Stimulated activated CD8-positive, alpha-beta memory T cell treated with anti-CD3 and anti-CD28 coated beads, Interleukin-2, amount 100 ng/mL, for 1 hour (primary cell): Measurements from ENCODE around the gene LRP1.
A peak's percentile ranks its signal among the peaks of the same experiment; 100 is the strongest.

ENCODE experiments used
- DNase-seq, 2 donors: peaks; one replicate each; pipeline ENCODE4 v3.0.0-alpha.2; 2020; ENCODE audit warnings: low read depth in 2 of 2

The LRP1 gene

DNA sequence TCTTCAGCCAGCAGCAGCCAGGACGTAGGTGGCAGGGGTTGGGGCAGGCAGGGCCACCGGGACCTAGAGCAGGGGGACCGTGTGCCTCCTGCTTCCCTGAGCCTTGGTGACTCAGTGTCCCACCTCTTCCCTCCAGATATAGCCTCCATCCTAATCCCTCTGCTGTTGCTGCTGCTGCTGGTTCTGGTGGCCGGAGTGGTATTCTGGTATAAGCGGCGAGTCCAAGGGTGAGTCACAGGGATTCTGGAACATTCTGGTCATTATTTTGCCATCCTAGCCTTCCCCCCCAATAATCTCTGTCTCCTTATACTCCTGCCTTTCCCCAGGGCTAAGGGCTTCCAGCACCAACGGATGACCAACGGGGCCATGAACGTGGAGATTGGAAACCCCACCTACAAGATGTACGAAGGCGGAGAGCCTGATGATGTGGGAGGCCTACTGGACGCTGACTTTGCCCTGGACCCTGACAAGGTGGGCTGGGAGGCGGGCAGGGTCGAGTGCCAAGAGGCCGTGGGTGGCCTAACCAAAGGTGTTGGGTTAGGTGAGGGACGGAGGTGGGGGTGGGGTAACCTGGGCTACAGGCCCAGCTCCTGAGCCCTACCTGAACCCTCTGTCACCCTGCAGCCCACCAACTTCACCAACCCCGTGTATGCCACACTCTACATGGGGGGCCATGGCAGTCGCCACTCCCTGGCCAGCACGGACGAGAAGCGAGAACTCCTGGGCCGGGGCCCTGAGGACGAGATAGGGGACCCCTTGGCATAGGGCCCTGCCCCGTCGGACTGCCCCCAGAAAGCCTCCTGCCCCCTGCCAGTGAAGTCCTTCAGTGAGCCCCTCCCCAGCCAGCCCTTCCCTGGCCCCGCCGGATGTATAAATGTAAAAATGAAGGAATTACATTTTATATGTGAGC is 83.8 kb downstream of the LRP1 start:
- DNase-seq: no peak

DNA sequence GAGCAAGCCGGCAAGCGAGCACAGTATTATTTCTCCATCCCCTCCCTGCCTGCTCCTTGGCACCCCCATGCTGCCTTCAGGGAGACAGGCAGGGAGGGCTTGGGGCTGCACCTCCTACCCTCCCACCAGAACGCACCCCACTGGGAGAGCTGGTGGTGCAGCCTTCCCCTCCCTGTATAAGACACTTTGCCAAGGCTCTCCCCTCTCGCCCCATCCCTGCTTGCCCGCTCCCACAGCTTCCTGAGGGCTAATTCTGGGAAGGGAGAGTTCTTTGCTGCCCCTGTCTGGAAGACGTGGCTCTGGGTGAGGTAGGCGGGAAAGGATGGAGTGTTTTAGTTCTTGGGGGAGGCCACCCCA is 84.4 kb downstream of the LRP1 start:
- no peak for DNase-seq

DNA sequence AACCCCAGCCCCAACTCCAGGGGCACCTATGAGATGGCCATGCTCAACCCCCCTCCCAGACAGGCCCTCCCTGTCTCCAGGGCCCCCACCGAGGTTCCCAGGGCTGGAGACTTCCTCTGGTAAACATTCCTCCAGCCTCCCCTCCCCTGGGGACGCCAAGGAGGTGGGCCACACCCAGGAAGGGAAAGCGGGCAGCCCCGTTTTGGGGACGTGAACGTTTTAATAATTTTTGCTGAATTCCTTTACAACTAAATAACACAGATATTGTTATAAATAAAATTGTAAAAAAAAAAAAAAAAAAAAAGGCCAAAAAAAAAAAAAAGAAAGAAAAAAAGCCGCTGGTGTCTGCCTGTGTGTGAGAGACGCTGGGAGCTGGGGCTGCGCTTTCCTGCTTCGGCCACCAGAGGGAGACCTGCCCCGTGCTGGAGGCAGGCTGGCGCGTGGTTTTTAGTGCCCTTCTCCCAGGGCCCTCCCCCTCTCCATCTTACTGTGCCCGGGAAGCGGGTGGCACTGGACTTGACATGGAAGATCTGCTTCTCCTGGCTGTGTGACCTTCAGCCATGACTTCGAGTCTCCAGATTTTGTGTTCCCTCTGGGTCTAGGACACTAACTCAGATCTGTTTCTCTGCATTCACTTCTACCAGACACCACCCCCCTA is 84.9 kb downstream of the LRP1 start:
- DNase-seq: peak; percentile 62 to 67

DNA sequence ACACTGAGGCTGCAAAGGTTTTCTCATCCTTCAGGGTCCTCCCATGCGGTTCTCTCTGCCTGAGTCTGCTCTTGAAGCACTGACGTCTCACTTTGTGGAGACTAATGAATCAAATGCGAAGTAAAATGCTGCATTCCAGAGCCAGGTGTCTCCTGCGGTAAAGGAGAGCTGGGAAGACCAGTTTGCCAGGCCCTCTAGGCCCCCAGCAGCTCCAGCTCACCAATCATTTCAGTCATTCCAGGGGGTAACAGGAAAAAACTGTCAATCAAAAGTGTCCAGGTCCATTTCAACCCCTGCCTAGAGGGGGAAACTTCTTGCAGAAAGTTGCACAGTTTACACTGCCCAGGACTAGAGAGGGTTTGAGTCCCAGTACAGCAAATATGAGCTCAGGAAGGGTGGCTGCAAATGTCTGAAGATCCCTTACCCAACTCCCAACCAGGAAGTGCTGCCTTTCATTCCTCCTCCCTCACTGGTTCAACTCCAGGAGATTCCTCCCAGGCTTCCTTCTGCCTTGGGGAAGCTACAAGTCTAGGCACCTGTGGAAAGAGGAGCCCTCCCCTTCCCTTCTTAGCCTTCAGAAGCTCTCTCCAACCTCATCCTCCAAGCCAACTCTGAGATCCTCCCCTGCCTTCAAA is 85.6 kb downstream of the LRP1 start:
- no peak for DNase-seq

DNA sequence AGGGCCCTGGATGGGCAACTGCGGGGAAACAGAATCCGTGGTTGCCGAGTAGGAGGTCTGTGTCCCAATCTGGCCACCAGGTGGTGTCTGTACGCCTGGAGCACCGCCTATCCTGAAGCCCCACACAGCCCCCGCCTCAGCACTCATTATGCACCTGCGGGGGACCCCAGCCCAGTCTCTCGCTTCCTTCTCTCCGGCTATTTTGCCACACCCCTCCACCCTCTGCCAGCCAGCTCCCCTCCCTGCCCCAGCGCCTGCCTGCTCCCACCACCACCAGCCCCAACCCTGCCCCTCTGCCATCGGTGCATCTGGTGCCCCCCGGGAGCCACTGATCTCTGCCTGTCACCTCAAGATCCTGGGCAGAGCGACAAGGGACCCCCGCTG is 86.1 kb downstream of the LRP1 start:
- peak in 1 of 2 donors; percentile 43 for DNase-seq

DNA sequence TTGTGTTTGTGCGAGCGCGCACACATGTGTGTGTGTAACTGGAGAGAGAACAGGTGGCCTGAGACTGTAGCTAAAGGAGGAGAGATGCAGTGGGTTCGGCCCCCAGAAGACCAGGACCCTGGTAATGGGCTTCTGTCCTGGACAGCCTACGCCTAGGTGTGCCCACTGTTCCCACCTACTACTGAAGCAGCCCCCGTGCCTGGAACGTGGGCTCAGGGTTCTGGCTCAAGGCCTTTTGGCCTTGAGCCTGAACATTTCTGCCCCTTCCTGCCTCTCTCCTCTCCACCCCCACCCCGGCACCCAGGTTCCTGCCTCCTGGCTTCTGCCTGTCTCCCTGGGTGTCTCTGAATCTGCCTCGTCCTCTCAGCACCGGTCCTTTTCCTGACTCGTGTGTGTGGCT is 86.8 kb downstream of the LRP1 start:
- DNase-seq: no peak

DNA sequence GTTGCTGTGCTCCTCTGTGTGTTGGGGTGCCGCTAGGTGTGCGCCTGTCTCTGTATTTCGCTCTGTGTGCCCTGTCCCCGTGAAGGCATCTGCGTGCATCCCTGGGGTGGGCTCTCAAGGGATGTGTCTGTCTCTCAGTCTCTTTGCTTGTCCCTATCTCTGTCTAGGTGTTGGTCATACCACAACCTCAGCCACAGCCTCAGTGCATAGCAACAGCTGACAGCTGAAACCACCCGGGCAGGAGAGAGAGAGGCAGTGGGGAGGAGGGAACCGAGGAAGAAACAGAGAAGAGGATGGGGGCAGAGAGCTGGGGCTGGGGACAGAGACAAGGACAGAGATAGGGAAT is 87.4 kb downstream of the LRP1 start:
- DNase-seq: no peak

DNA sequence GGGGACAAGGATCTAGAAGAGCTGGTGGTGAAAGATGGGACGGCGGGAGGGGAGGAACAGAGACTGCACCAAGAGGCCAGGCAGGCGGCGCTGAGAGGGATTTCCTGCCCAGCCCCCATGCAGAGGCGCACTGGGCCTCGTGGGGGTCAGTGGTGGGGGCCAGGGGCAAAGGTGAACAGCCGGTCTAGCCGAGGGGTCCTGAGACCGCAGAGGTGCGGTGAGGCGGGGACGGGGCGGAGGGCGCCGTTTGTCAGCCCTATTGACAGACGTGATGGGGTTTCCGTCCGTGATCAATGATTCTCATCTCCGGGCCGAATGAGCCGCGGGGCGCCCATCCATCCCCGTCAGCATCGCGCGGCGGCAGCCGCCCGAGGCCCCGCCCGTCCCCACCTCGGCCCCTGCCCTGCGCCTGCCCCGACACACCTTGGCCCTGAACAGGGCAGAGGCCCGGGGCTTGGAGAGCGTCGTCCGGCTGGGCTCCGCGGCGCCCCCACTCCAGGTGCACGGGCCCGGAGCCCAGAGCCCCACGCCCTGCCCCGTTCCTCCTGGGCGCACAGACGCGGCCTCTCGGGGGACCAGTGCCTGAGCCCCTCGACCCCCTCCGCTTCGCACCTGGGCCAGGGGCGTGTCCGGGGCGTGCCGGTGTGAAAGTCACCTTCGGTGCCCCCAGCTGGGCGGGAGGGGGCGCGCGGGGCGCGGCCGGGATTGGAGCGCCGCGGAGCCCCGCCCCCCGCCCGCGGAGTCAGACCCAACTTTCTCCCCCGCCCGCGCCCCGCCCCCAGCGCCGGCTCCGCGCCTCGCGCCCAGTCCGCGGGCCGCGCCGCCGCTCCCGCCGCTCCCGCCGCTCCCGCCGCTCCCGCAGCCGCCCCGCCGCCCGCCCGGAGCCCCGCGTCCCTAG is 88.0 kb downstream of the LRP1 start, which contains the start of gene NXPH4:
Gene NXPH4 (plus strand): TSS at position 781 of the 898 bp plus-strand sequence. CDS start 176 bp downstream, outside the sequence.
- DNase-seq: peak in 1 of 2 donors; percentile 42

DNA sequence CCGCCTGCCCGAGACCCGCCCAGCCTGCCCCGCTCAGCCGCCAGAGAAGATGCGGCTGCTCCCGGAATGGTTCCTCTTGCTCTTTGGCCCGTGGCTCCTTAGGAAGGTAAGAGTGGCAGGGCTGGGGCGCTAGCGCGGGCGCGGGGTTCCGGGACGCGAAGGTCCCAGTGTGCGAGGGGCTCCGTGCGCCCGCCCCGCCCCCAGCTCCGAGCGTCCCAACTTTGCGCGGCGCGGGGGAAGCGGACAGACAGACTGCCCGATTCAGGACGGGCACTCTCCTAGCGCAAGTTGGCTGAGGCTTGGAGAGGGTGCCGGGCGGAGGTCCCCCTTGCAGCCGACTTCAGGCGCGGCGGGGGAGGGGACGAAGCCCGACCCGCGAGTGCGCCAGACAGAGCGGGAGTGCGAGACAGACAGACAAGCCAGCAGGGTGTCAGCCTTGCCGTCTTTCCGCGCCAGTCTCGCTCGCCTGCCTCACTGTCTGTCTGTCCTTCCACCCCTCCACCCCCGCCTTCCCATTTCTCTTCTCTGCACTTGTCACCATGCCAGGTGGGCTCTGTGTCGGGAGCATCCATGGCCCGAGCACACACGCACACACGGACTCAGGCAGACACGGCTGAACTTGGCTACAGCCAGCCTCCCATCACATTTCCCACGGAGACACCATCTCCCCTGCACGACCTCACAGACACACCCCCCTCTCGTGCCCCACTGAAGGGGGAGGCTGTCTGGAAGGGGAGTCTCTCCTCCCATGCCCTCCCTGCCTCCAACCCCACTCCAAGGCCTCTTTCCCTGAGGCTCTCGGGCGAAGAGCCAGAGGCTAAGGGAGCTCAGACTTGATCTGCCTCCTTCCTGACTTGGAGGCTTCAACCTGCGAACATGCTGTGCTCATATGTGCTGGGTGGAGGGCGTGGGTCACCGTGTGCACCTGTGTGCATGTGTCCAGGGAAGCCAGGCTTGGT is 88.9 kb downstream of the LRP1 start:
- no peak for DNase-seq

DNA sequence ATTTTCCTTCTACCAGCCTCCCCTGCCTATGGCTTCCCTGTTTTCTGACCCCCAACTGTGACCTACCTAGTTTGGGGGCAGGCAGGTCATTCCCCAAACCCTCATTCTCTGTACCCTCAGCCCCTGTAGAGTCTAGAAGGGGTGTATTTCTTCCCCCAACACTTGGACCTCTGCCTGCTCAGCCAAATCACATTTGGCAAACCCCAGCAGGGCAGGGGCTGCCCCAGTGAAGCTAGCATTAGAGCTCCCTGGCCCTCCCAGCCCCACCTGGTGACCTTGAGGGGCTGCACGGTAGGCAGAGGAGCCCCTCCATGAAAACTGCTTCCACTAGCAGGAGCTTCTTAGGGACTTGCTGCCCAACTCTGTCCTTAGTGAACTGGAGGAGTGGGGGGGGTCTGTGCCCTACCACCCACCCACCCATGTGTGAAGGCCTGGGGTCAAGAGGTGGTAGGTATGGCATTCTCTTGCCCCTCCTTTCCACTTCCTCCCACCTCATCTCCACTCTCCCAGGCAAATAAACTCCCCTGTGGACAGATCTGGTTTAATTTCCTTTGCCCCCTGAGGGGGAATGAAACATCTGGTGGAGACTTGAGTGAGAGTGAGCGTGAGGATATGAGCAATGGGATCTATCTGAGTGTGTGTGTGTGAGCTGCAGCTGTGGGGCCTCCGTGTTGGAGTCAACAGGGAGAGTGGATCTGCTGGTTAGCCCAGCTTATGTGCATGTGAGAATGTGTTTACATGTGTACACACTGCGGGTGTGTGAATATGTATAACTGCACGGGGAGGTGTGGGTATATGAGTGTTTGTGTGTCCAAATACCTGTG is 90.0 kb downstream of the LRP1 start:
- no peak for DNase-seq

DNA sequence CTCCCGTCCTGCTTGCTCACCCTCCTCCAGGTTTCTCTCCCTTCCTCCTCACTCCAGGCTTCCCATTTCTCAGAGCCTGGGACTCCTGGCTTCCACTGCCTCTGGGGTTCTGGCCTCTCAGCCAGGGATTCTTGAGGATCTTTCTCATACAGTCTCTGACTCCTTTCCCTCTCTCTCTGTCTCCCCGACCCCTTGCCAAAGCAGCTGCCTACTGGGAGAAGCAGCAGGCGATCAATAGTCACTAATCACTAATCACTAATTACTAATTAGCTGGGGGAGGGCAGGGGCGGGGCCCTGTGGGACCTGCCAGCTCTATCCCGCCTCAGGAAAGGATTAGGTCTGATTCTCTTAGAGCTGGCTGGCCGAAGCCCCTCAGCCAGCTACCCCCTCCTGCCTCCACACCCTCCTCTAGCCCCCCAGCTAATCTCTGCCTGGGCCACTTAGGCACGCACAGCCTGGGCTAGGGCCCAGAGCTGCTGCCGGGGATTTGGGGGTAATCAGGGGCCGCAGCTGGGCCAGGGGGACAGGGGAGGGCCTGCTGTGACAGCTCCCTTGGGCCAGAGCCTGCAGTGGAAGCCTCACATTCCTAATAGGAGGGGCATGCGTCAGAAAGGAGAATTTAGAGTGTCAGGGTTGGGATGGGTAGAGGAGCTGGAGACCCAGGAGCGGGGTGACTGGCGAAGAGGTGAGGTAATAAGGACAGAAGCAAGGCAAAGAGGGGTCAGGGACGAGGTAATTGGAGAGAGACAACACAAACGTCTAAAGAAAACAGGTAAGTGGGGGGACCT is 91.1 kb downstream of the LRP1 start:
- DNase-seq: no peak

DNA sequence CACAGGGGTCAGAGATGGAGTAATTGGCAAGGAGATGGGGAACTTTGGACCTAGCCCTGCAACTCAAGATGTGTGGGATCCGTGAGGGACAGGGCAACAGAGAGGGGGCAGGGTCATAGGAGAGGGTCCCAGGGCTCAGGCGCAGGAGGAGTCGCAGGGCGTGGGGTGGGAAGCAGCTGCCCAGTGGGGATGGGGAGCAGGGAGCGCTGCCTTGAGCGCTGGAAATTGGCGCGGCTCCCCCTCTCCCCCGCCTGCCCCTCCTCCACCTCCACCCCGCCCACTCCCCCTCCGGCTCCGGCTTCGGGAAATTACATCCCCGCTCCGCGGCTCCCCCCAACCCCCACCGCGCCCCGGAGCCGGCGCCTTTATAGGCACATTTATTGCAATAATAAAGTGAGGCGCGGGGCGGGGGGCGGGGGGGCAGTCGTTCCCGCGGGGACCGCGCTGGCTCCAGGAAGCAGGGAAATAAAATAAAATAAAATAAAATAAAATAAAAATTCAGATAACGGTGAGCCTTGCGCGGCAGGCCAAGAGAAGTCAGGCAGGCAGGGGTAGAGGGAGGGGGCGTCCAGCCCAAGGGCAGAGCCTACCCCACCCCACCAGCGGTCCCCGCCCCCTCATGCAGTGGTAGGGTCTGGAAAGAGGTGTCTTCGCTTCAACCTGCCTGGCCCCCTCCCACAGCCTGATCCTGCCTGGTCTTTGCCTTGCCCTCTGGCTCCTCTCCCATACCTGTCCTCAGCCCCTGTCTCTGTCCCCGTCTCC is 91.9 kb downstream of the LRP1 start:
- no peak for DNase-seq

DNA sequence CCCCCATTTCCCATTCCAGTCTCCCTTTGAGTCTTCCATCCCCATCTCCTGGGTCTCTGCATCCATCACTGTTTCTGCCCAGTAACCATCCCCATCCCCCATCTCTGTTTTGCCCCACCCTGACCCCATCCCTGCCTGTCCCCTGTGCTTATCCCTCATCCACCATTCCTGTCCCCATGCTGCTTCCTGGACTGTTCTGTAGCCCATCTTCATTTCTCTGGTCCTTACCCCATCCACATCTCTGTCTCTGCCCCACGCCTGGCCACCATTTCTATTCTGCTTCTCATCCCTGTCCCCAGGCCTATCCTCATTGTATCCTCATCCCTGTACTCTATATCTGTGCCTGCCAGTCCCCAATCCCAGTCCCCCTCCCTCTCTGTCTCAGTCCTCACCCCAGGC is 92.5 kb downstream of the LRP1 start:
- no peak for DNase-seq

DNA sequence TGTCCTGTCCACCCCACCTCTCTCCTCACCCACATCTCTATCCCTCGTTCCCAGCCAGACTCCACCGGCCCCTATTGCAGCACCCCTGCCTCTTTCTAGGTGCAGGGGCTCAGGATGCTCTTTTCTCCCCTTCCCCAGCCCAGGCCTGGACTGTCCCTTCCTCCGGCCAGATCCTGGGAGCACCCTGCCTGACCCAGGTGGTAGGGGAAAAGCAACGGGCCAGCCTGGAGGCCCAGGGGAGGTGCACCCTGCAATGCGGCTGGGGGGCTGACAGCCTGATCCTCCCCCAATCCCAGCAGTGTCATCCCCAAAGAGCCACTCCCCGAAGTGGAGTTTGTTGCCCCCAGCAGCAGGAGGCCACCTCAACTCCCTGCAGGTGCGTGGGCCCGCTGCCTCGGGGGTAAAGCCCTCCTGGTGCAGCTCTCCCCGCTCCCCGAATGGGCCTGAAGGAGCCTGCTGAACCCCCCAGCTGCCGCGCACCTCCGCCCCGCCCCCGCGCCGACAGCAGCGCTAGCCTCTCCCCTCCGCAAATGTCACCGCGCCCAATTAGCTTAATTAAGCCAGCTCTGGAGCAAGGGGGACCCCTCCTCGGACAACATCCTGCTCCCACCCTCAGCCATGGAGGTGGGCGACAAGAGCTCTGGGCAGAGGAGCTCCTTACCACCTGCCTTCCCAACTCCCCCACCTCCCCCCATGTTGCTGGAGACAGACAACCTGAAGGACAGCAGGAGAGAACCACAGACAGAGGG is 93.1 kb downstream of the LRP1 start:
- no peak for DNase-seq

DNA sequence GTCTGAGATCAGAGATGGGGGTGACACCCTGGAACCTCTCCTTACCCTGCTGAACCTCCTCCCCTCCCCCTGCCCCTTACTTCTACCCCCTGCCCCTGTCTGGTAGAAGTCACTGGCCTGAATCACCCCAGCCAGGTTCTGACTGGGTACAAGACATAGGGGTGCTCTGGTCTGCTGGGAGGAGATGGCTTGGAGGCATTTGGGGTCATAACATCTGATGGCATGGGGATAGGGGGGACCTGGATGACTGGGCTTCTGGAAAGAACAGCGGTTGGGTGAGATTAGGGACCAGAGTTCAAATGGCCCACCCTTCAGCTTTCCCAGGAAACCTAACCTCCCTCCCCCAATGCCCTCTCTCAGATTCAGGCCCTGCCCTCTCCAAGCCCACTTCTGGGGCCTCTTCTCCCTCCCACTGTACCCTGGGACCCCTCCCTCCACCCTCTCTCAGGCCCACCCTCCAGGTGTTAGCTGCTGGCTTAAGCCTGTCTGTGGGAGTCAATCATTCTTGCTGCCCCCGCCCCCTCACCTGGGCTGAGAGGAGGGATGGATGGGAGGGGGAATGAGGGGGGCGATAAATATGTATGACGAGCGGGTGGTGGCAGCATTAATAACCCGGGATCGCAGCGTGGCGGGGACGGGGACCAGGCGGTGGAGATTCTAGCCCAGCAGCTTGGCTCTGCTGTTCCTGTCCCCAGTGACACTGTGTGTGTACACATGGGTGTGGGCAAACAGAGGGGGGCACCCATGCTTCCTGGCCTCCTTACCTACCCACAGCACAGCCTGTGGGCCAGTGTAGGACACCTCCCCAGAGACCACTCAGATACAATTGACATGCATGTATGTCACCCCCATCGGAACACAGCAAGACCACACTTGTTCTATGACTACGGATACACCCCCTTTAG is 94.3 kb downstream of the LRP1 start:
- DNase-seq: no peak
